ENCODE data around the gene GOLGA3. TPM values are rescaled to one million over a fixed set of nuclear protein-coding genes. Genes with fewer than 3 reads are reported as not detected.

Gene GOLGA3
- total RNA-seq, 1 donor from 2014 or later: 47.5 TPM

DNA sequence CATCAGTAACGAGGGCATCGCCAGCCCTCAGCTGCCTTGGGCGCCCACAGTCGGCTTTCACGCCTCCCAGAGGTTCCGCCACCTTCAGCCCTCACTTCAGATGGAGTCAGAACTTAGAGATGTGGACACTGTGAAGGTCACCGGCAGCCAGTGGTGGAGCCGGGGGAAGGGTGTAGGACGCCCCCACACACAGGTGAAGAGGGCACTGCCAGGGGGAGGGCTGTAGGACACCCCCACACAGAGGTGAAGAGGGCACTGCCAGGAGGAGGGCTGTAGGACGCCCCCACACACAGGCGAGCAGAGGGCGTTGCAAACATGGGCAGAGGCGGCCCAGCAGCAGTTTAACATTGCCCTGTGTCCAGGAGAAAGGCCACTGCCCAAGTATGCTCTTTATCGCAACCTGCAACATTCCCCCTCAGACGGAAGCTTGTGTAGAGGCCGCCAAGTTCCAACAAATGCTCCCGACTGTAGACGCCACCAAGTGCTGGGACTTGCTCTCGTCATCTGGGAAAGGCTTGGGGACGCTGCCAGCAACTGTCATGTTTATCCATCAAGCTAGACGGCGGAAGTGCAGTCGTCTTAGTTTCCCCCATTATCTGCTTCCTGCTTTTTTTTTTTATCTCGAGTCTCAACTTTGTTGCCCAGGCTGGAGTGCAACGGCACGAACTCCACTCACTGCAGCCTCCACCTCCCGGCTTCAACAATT is 62.1 kb downstream of the GOLGA3 start:
- no peak for DNase-seq (ENCODE audit: low spot score, unreplicated experiment)
- H3K9me3 Mint-ChIP-seq (ENCODE audit: low read depth): no peaks in the 10 kb centered on the region
- no peak overlapping the region for H3K27ac Mint-ChIP-seq
- H3K36me3 Mint-ChIP-seq (ENCODE audit: insufficient read depth): peaks cover 4% of the 10 kb centered on the region
- H3K4me1 Mint-ChIP-seq (ENCODE audit: low read depth): peaks cover 2% of the 10 kb centered on the region
- no peaks in the 10 kb centered on the region for H3K27me3 Mint-ChIP-seq
- no peak overlapping the region for H3K4me3 Mint-ChIP-seq (ENCODE audit: low read depth)
- TF ChIP-seq CTCF (IDR thresholded peaks at IDR 0.05; ENCODE audit: unreplicated experiment): no peak

- Mint-ChIP-seq H3K27me3 (no peaks in the 10 kb centered on the region), H3K4me3 (ENCODE audit: low read depth) (no peak overlapping the region), H3K4me1 (ENCODE audit: low read depth) (peaks cover 8% of the 10 kb centered on the region), H3K27ac (peak overlapping the region; percentile 67), H3K9me3 (ENCODE audit: low read depth) (no peaks in the 10 kb centered on the region), H3K36me3 (ENCODE audit: insufficient read depth) (peaks cover 4% of the 10 kb centered on the region)
- DNase-seq (ENCODE audit: low spot score, unreplicated experiment): no peak
- no peak for TF ChIP-seq CTCF (IDR thresholded peaks at IDR 0.05; ENCODE audit: unreplicated experiment)
Measured at GRCh38 chr12:132765361-132765760, 63.3 kb downstream of the GOLGA3 start.

DNA sequence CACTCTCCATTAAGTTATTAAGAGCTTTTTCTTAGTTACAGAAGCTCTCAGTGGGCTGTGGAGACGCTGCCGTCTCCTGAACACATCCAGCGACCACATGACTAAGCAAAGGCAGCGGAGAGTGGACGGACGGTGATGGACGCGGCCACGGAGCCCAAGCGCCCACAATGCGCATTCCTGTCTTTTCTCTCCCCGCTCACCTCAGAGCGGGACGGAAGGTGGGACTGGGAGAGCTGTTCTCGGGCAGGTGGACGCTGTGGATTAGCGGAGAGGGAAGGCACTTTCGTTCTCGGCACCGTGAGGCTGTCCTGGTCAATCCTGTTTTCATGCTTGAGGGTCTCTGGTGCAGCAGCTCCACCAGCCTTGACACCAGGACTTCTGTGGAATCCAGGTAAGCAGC is 64.4 kb downstream of the GOLGA3 start:
- no peak for TF ChIP-seq CTCF (IDR thresholded peaks at IDR 0.05; ENCODE audit: unreplicated experiment)
- Mint-ChIP-seq H3K27ac (no peak overlapping the region), H3K4me3 (ENCODE audit: low read depth) (no peak overlapping the region), H3K27me3 (no peaks in the 10 kb centered on the region), H3K36me3 (ENCODE audit: insufficient read depth) (peaks cover 4% of the 10 kb centered on the region), H3K4me1 (ENCODE audit: low read depth) (peaks cover 12% of the 10 kb centered on the region), H3K9me3 (ENCODE audit: low read depth) (no peaks in the 10 kb centered on the region)
- no peak for DNase-seq (ENCODE audit: low spot score, unreplicated experiment)

DNA sequence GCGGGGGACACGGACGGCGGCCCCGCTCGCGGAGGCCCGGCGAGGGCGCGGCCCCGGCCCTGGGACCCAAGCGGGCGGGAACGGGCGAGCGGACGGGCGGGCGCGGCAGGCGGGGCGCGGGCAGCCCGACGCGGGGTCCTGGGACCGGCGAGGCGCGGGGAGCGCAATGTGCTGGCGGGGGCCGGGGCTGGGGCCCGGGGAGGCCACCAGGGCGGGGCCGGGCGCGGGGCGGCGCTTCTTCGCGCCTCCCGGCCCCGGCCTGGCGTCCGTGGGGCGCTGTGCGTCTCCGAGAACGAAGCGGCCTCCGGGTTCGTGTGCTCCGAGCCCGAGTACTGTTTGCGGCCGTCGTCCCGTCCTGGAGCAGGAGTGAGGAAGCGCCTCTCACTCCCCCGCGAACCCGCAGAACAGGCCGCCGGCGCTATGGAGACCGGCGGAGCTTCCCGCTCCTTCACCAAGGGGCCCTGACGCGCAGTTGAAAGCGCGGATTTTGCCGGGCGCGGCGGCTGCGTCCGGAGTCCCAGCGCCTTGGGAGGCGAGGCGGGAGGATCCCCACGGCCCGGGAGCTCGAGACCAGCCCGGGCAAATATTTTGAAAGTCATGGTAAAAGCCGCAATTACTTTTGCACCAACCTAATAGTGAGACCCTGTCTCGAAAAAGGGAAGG is 66.6 kb downstream of the GOLGA3 start:
- no peaks in the 10 kb centered on the region for H3K27me3 Mint-ChIP-seq
- H3K4me3 Mint-ChIP-seq (ENCODE audit: low read depth): peak overlapping the region; percentile 69
- DNase-seq (ENCODE audit: low spot score, unreplicated experiment): peak; percentile 70
- peak overlapping the region; percentile 83 for H3K27ac Mint-ChIP-seq
- peak; percentile 44 for TF ChIP-seq CTCF (IDR thresholded peaks at IDR 0.05; ENCODE audit: unreplicated experiment)
- H3K9me3 Mint-ChIP-seq (ENCODE audit: low read depth): no peaks in the 10 kb centered on the region
- H3K36me3 Mint-ChIP-seq (ENCODE audit: insufficient read depth): peaks cover 3% of the 10 kb centered on the region
- H3K4me1 Mint-ChIP-seq (ENCODE audit: low read depth): peaks cover 10% of the 10 kb centered on the region

- Mint-ChIP-seq H3K9me3 (ENCODE audit: low read depth) (no peaks in the 10 kb centered on the region), H3K36me3 (ENCODE audit: insufficient read depth) (peaks cover 4% of the 10 kb centered on the region), H3K4me1 (ENCODE audit: low read depth) (peaks cover 10% of the 10 kb centered on the region), H3K4me3 (ENCODE audit: low read depth) (peak within 1 kb of the TSS; percentile 91), H3K27ac (peak within 1 kb of the TSS; percentile 98), H3K27me3 (no peaks in the 10 kb centered on the region)
- peak; percentile 40 for DNase-seq (ENCODE audit: low spot score, unreplicated experiment)
- TF ChIP-seq CTCF (IDR thresholded peaks at IDR 0.05; ENCODE audit: unreplicated experiment): no peak
Measured at GRCh38 chr12:132761032-132761920, 67.4 kb downstream of the GOLGA3 start, which contains the start of gene ANKLE2. TSS of gene ANKLE2 (minus strand) at chr12:132761832. CDS start at chr12:132761798, 34 bp downstream.
